ENCODE measurements around the gene PDGFA.

Gene PDGFA

GRCh38 chr7:504221-505111, 15.2 kb downstream of the PDGFA start:
- no peak for DNase-seq (ENCODE audit: low read depth)

GRCh38 chr7:503575-504111, 16.0 kb downstream of the PDGFA start:
- no peak for DNase-seq (ENCODE audit: low read depth)

GRCh38 chr7:502296-502695, 17.4 kb downstream of the PDGFA start:
- DNase-seq (ENCODE audit: low read depth) = no peak

- no peak for DNase-seq (ENCODE audit: low read depth)
These were observed 18.1 kb downstream of the PDGFA start for GRCh38 chr7:501526-501925.

- DNase-seq (ENCODE audit: low read depth) = no peak
These were observed 18.9 kb downstream of the PDGFA start for GRCh38 chr7:500521-501420.

GRCh38 chr7:499853-500485, 19.7 kb downstream of the PDGFA start:
- DNase-seq (ENCODE audit: low read depth) = no peak

GRCh38 chr7:498678-499641, 20.7 kb downstream of the PDGFA start:
- DNase-seq (ENCODE audit: low read depth) = no peak

GRCh38 chr7:497946-498655, 21.5 kb downstream of the PDGFA start:
- no peak for DNase-seq (ENCODE audit: low read depth)

GRCh38 chr7:497346-497745, 22.3 kb downstream of the PDGFA start:
- no peak for DNase-seq (ENCODE audit: low read depth)

- no peak for DNase-seq (ENCODE audit: low read depth)
These were observed 22.9 kb downstream of the PDGFA start for GRCh38 chr7:496528-497295.

- no peak for DNase-seq (ENCODE audit: low read depth)
These were observed 23.8 kb downstream of the PDGFA start for GRCh38 chr7:495761-496321.

- DNase-seq (ENCODE audit: low read depth) = no peak
These were observed 24.3 kb downstream of the PDGFA start for GRCh38 chr7:495326-495725.

GRCh38 chr7:494906-495305, 24.7 kb downstream of the PDGFA start:
- DNase-seq (ENCODE audit: low read depth) = no peak

- no peak for DNase-seq (ENCODE audit: low read depth)
These were observed 25.4 kb downstream of the PDGFA start for GRCh38 chr7:494259-494687.

GRCh38 chr7:493661-494251, 25.9 kb downstream of the PDGFA start:
- no peak for DNase-seq (ENCODE audit: low read depth)

- DNase-seq (ENCODE audit: low read depth) = no peak
These were observed 27.0 kb downstream of the PDGFA start for GRCh38 chr7:492714-493065.

GRCh38 chr7:491958-492713, 27.5 kb downstream of the PDGFA start:
- no peak for DNase-seq (ENCODE audit: low read depth)

- DNase-seq (ENCODE audit: low read depth) = no peak
These were observed 28.2 kb downstream of the PDGFA start for GRCh38 chr7:491292-491957.
